HCT116 (cell line): ENCODE results near the gene PGLYRP3. TPM values are rescaled to one million over a fixed set of nuclear protein-coding genes. Genes with fewer than 3 reads are reported as not detected.

Experiments
- ATAC-seq: fragments of 200-7000 bp; cut with Tn5 transposase; 2 replicates; pipeline ENCODE4 v1.9.1; 2020; ENCODE audit warnings: mild to moderate bottlenecking, moderate library complexity
- BruUV-seq: library from RNA; stranded (reverse); fragments of 400-500 nt; replicated peaks from 2 replicates; lab custom pipeline; 2021; lab: Mats Ljungman, UMichigan
- CTCF ChIA-PET: fragments of 300-600 bp; sonication (Branson Sonifier 250); formaldehyde crosslinking; loops from one replicate; lab custom pipeline; 2021; ENCODE audit warnings: antibody characterized with exemption; lab: Charles Lee
- POLR2A ChIA-PET: fragments of 300-600, 350-600 bp; sonication (Branson Sonifier 250); formaldehyde crosslinking; loops from one replicate; lab custom pipeline; 2021; ENCODE audit warnings: antibody characterized with exemption; lab: Charles Lee
- RAD21 ChIA-PET, 2 experiments: fragments of 300-600 bp; sonication (Branson Sonifier 250); formaldehyde crosslinking; loops; one replicate each; lab custom pipeline; 2023; ENCODE audit warnings: low total read pairs in 2 of 2; ENCODE audit not compliant: uncharacterized antibody in 2 of 2, unreplicated experiment in 2 of 2, low non-redundant PET in 1 of 2; lab: Charles Lee
- DNase-seq: peaks from one replicate; pipeline ENCODE4 v3.0.0-alpha.2; 2010; ENCODE audit warnings: low read depth, low spot score
- H2AFZ ChIP-seq: fragments of 200-600 bp; shearing (Covaris generic), sonication (generic); 2 replicates; pipeline ENCODE4 v1.6.1; 2017; ENCODE audit warnings: low read depth, mixed run types, mixed read lengths, antibody characterized with exemption, low read length; ENCODE audit not compliant: poor library complexity, severe bottlenecking
- H3K27ac ChIP-seq: 2 replicates; pipeline ENCODE4 v1.5.1; 2012; ENCODE audit warnings: low read depth, low read length
- H3K27me3 ChIP-seq: fragments of 200-600 bp; sonication (generic); 2 replicates; pipeline ENCODE4 v1.6.1; 2016; ENCODE audit warnings: mixed run types, low read length, mixed read lengths; ENCODE audit not compliant: insufficient read depth
- H3K36me3 ChIP-seq, 2 experiments: fragments of 200-500 bp in 1 of 2; fragments of 200-600 bp in 1 of 2; sonication (Bioruptor generic) in 1 of 2; sonication (generic) in 1 of 2; 2 replicates each; pipeline versions ENCODE4 v1.5.1 to v1.6.1; 2014 to 2016; ENCODE audit warnings: low read length in 2 of 2, inconsistent platforms in 1 of 2, mixed read lengths in 1 of 2, mixed run types in 1 of 2; ENCODE audit not compliant: insufficient read depth in 2 of 2, control insufficient read depth in 1 of 2
- H3K4me1 ChIP-seq, 2 experiments: fragments of 200-600 bp in 1 of 2; sonication (generic) in 1 of 2; 2 replicates each; pipeline versions ENCODE4 v1.5.1 to v1.6.1; 2012 to 2017; ENCODE audit warnings: low read length in 2 of 2, inconsistent platforms in 1 of 2, mild to moderate bottlenecking in 1 of 2, mixed read lengths in 1 of 2, mixed run types in 1 of 2, moderate library complexity in 1 of 2; ENCODE audit not compliant: insufficient read depth in 2 of 2, control insufficient read depth in 1 of 2
- H3K4me2 ChIP-seq: fragments of 200-600 bp; sonication (generic); 2 replicates; pipeline ENCODE4 v1.6.1; 2017; ENCODE audit warnings: mixed run types, low read length, mixed read lengths
- H3K4me3 ChIP-seq, 2 experiments: fragments of 200-600 bp in 1 of 2; sonication (generic) in 1 of 2; replicated peaks in 1 of 2; 2 replicates each; pipeline ENCODE4 v1.5.1; 2011 to 2016; ENCODE audit warnings: low read length in 2 of 2, control low read depth in 1 of 2, low read depth in 1 of 2, mild to moderate bottlenecking in 1 of 2, mixed read lengths in 1 of 2, mixed run types in 1 of 2
- H3K79me2 ChIP-seq: fragments of 200-600 bp; sonication (generic); 2 replicates; pipeline ENCODE4 v1.6.1; 2017; ENCODE audit warnings: mild to moderate bottlenecking, mixed run types, low read length, moderate library complexity, mixed read lengths; ENCODE audit not compliant: insufficient read depth
- H3K9ac ChIP-seq: fragments of 200-600 bp; sonication (generic); 2 replicates; pipeline ENCODE4 v1.6.1; 2016; ENCODE audit warnings: low read length, mixed read lengths
- H3K9me2 ChIP-seq: fragments of 200-600 bp; sonication (generic), shearing (Covaris generic); 2 replicates; pipeline ENCODE4 v1.6.1; 2017; ENCODE audit warnings: mixed run types, mild to moderate bottlenecking, moderate library complexity; ENCODE audit not compliant: insufficient read depth
- H3K9me3 ChIP-seq, 2 experiments: fragments of 200-500 bp in 1 of 2; fragments of 200-600 bp in 1 of 2; sonication (Bioruptor generic) in 1 of 2; sonication (generic) in 1 of 2; 2 replicates each; pipeline ENCODE4 v1.6.1; 2014 to 2017; ENCODE audit warnings: low read length in 2 of 2, mixed read lengths in 2 of 2, inconsistent platforms in 1 of 2, low read depth in 1 of 2, mild to moderate bottlenecking in 1 of 2, mixed run types in 1 of 2, moderate library complexity in 1 of 2; ENCODE audit not compliant: control insufficient read depth in 1 of 2, insufficient read depth in 1 of 2
- H4K20me1 ChIP-seq: fragments of 200-600 bp; sonication (generic), shearing (Covaris generic); 2 replicates; pipeline ENCODE4 v1.6.1; 2017; ENCODE audit warnings: mixed run types, mild to moderate bottlenecking, moderate library complexity; ENCODE audit not compliant: insufficient read depth
- CBX3 ChIP-seq: IDR thresholded peaks from 2 replicates; pipeline ENCODE4 v1.6.1; 2012; ENCODE audit warnings: low read depth
- EGR1 ChIP-seq: IDR thresholded peaks from 2 replicates; pipeline ENCODE4 v1.6.1; 2012; ENCODE audit warnings: low read depth
- ELF1 ChIP-seq: IDR thresholded peaks from 2 replicates; pipeline ENCODE4 v1.6.1; 2012; ENCODE audit warnings: low read depth, borderline replicate concordance
- FOSL1 ChIP-seq: IDR thresholded peaks from 2 replicates; pipeline ENCODE4 v1.6.1; 2012; ENCODE audit warnings: low read depth
- POLR2A ChIP-seq: IDR thresholded peaks from 2 replicates; pipeline ENCODE4 v1.7.0; 2011; ENCODE audit warnings: borderline replicate concordance; ENCODE audit not compliant: insufficient read depth, insufficient read length; ENCODE audit errors: extremely low read depth
- RAD21 ChIP-seq: IDR thresholded peaks from 2 replicates; pipeline ENCODE4 v1.6.1; 2012; ENCODE audit warnings: low read depth, mild to moderate bottlenecking
- intact Hi-C: fragments of 100-400 bp; cut with micrococcal nuclease; formaldehyde crosslinking; loops from 2 replicates; pipeline ENCODE4 v1.10.0; 2022
- total RNA-seq: library from RNA; stranded (reverse); gene quantifications from one replicate; pipeline ENCODE4 v1.2.1, GENCODE V29; 2021; ENCODE audit not compliant: unreplicated experiment
- TF ChIP-seq, protein P1 (sequence below): IDR thresholded peaks from 2 replicates; pipeline ENCODE4 v1.6.1; 2012
- TF ChIP-seq, protein P2 (sequence below), 3 experiments: fragments of 200-600 bp in 1 of 3; sonication (generic) in 1 of 3; IDR thresholded peaks in 2 of 3; conservative IDR thresholded peaks in 1 of 3; 2 replicates each; pipeline ENCODE4 v1.5.1; 2012 to 2017; ENCODE audit warnings: low read depth in 2 of 3, low read length in 2 of 3, antibody characterized with exemption in 1 of 3, borderline replicate concordance in 1 of 3, control low read depth in 1 of 3, mild to moderate bottlenecking in 1 of 3, mixed read lengths in 1 of 3, mixed run types in 1 of 3, moderate library complexity in 1 of 3; ENCODE audit not compliant: insufficient read depth in 1 of 3

The PGLYRP3 gene
- total RNA-seq, 1 experiment from 2014 or later, result not detected

DNA sequence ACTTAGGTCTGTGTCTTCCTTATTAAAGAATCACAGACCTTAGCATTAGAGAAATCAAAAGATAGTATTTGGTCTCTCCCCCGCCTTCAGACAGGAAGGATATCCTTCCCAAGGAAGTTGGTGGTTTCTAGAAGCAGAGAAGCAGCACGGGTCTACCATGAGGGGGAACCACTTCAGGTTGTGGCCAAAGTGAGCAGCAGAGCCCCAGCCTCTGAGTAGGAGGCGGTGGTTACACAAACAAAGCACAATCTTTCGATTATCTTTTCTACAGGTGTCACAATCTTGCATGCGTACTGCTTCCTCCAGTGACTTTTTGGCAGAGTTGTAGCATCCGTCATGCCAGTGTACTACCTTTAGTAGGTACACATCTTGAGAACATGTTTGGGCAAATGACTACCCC, 27.1 kb upstream of the PGLYRP3 start (continued):
- no peak for TF ChIP-seq CBX3
- TF ChIP-seq RAD21, result no peak
- TF ChIP-seq EGR1, result no peak
- TF ChIP-seq, protein P1, sequence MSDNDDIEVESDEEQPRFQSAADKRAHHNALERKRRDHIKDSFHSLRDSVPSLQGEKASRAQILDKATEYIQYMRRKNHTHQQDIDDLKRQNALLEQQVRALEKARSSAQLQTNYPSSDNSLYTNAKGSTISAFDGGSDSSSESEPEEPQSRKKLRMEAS, result no peak
- TF ChIP-seq ELF1, result no peak
- TF ChIP-seq, all 23 proteins: peak for 0

DNA sequence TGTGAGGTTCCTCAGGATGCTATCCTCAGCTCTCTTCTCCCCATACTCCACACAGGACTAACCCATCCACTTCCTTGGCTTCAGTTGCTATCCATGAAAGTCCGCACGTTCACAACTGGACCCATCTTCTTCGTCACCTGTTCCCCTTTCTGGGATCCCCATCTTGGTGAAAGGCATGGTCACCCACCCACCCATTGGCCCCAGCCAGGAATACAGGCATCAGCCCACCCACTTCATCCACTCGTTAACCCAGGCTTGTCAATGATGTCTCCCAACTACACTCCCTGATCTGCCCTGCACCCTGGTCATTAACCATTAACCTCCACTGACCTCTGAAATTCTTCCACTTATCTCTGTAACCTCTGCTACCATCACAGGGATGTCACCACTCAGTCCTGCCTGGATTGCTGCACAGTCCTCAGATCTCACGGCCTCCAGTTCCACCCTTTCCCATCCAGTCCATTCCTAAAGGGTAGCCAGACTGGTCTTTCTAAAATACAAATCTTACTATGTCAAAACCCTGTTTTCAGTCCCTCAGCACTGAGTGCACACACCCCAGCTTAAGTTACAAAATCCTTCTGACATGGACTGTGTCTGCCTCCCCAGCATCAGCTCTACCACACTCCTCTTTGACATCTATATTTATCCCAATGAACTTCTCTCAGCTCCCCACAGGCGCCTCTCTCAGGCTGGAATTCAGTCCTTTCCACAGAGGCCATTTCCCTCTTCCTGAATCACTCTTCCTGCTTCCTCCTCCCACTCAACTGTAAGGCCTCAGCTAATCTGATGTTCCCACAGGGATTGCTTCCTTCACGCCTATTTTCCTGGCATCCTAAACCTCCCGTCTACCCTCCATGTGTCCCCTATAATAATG, 25.5 kb upstream of the PGLYRP3 start:
- no peaks in the 10 kb centered on the region for H3K4me1 ChIP-seq
- POLR2A ChIA-PET, result no interaction called here
- H3K9me2 ChIP-seq, result no peaks in the 10 kb centered on the region
- TF ChIP-seq, protein P2, sequence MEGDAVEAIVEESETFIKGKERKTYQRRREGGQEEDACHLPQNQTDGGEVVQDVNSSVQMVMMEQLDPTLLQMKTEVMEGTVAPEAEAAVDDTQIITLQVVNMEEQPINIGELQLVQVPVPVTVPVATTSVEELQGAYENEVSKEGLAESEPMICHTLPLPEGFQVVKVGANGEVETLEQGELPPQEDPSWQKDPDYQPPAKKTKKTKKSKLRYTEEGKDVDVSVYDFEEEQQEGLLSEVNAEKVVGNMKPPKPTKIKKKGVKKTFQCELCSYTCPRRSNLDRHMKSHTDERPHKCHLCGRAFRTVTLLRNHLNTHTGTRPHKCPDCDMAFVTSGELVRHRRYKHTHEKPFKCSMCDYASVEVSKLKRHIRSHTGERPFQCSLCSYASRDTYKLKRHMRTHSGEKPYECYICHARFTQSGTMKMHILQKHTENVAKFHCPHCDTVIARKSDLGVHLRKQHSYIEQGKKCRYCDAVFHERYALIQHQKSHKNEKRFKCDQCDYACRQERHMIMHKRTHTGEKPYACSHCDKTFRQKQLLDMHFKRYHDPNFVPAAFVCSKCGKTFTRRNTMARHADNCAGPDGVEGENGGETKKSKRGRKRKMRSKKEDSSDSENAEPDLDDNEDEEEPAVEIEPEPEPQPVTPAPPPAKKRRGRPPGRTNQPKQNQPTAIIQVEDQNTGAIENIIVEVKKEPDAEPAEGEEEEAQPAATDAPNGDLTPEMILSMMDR (IDR thresholded peaks at IDR 0.05 in 2 of 3, conservative IDR thresholded peaks at IDR 0.05 in 1 of 3; ENCODE audit: borderline replicate concordance in 1 of 3, insufficient read depth in 1 of 3, low read depth in 2 of 3, low read length in 2 of 3), result no peak
- TF ChIP-seq FOSL1 (no peak), POLR2A (no peak)
- TF ChIP-seq, all 23 proteins: peak for 0
- no peaks in the 10 kb centered on the region for H3K9me3 ChIP-seq
- DNase-seq (no peak), ATAC-seq (no peak)
- no peaks in the 10 kb centered on the region; the same call in 1 of the 2 replicates for H4K20me1 ChIP-seq
- ChIA-PET CTCF (interaction anchor here (1.1 kb wide), 1 partner anchor 15 kb away, joined by 4 read pairs; no protein-coding TSS in a partner anchor), RAD21 (no interaction called here)
- BruUV-seq, result no TSS peak
- no peak overlapping the region for H2AFZ ChIP-seq
- no peak overlapping the region for H3K4me3 ChIP-seq
- H3K27me3 ChIP-seq, result peaks cover 16% of the 10 kb centered on the region
- intact Hi-C loops, result no loop called here
- H3K36me3 ChIP-seq, result no peaks in the 10 kb centered on the region
- no peak overlapping the region for H3K4me2 ChIP-seq
- H3K9ac ChIP-seq, result no peak overlapping the region
- H3K79me2 ChIP-seq, result no peaks in the 10 kb centered on the region
- H3K27ac ChIP-seq, result no peak overlapping the region
